ENCODE data around the gene ADH7.

The ADH7 gene

DNA sequence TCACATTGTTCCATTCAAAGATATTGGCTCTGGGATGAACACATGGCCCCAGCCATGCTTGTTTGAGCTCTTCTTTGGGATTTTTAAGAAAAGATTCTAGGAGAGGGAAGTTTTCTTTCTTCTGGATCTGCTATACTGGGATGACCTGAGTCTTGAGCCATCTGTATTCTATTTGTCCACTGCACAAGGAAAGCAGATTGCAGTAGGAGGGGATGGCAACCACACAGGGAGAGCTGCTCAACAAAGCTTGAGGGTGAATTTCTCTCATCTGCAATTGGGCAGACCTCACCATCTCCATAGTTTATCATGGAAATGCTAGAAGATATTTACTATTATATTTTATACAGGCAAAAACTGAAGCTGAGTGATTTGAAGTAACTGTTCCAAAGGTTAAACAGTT is 34.3 kb downstream of the ADH7 start:
- no peak for DNase-seq (ENCODE audit: low read depth)
- no peak for TF ChIP-seq POLR2A (IDR thresholded peaks at IDR 0.05; ENCODE audit: extremely low read depth, insufficient read length)
- H3K4me3 ChIP-seq (ENCODE audit: low read depth, low read length) = no peak overlapping the region

- no peak for TF ChIP-seq POLR2A (IDR thresholded peaks at IDR 0.05; ENCODE audit: extremely low read depth, insufficient read length)
- no peak for DNase-seq (ENCODE audit: low read depth)
- H3K4me3 ChIP-seq (ENCODE audit: low read depth, low read length) = no peak overlapping the region
Observed at GRCh38 chr4:99399017-99399416, 36.1 kb downstream of the ADH7 start.

DNA sequence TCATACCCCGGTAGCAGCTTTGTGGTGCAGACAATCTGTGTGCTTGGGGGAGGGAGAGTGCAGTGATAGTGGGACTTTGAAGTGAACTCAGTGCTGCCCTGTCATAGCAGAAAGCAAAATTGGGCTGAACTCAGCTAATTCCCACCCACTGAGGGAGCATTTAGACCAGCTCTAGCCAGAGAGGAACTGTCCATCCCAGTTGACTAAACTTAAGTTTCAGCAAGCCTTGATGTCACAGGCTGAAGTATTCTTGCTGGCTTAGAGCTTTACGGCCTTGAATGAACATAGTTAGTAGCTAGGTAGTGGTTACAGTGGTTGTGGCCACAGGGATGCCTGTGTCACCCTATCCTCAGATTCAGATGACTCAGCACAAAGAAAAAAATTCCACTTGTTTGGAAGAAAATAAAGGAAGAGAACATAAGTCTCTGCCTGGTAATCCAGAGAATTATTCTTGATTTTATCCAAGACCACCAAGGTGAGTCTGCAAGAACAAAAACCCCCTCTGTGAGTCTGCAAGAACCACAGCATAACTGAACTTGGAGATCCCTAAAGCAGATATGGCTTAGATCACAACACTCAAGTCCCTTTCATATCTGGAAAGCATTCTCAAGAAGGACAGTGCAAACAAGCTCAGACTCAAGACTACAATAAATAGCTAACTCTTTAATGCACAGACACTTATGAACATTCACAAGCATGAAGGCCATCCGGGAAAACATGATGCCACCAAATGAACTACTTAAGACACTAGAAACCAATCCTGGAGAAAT is 39.4 kb downstream of the ADH7 start:
- no peak overlapping the region for H3K4me3 ChIP-seq (ENCODE audit: low read depth, low read length)
- no peak for TF ChIP-seq MYC (IDR thresholded peaks at IDR 0.05; ENCODE audit: low read depth, low read length)
- TF ChIP-seq, protein P1, sequence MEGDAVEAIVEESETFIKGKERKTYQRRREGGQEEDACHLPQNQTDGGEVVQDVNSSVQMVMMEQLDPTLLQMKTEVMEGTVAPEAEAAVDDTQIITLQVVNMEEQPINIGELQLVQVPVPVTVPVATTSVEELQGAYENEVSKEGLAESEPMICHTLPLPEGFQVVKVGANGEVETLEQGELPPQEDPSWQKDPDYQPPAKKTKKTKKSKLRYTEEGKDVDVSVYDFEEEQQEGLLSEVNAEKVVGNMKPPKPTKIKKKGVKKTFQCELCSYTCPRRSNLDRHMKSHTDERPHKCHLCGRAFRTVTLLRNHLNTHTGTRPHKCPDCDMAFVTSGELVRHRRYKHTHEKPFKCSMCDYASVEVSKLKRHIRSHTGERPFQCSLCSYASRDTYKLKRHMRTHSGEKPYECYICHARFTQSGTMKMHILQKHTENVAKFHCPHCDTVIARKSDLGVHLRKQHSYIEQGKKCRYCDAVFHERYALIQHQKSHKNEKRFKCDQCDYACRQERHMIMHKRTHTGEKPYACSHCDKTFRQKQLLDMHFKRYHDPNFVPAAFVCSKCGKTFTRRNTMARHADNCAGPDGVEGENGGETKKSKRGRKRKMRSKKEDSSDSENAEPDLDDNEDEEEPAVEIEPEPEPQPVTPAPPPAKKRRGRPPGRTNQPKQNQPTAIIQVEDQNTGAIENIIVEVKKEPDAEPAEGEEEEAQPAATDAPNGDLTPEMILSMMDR (IDR thresholded peaks at IDR 0.05; ENCODE audit: low read depth, low read length) = no peak
- TF ChIP-seq POLR2A (IDR thresholded peaks at IDR 0.05; ENCODE audit: extremely low read depth, insufficient read length) = no peak
- TF ChIP-seq, protein P2, sequence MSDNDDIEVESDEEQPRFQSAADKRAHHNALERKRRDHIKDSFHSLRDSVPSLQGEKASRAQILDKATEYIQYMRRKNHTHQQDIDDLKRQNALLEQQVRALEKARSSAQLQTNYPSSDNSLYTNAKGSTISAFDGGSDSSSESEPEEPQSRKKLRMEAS (IDR thresholded peaks at IDR 0.05; ENCODE audit: low read depth, low read length) = no peak
- DNase-seq (ENCODE audit: low read depth) = no peak

DNA sequence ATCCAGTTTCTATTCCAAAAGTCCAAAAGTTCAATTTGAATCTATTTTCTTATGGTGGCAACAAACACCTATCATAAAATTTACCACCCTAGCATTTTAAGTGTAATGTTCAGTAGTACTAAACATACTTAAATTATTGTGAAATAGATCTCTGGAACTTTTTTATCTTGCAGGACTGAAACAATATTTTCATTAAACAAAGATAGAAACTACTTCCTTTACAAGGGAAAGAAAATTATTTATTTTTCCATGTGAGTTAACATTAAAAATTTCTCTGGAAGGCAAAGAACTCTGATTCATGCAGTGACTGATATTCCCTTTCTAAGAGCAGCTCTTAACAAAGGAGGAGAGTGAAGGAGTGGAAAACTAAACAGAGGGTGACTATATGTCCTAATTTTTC is 40.2 kb downstream of the ADH7 start:
- DNase-seq (ENCODE audit: low read depth) = no peak
- TF ChIP-seq, protein P1 (IDR thresholded peaks at IDR 0.05; ENCODE audit: low read depth, low read length) = no peak
- TF ChIP-seq, protein P2 (IDR thresholded peaks at IDR 0.05; ENCODE audit: low read depth, low read length) = no peak
- TF ChIP-seq MYC (IDR thresholded peaks at IDR 0.05; ENCODE audit: low read depth, low read length) (no peak), POLR2A (IDR thresholded peaks at IDR 0.05; ENCODE audit: extremely low read depth, insufficient read length) (no peak)
- no peak overlapping the region for H3K4me3 ChIP-seq (ENCODE audit: low read depth, low read length)

- TF ChIP-seq POLR2A (IDR thresholded peaks at IDR 0.05; ENCODE audit: extremely low read depth, insufficient read length) = no peak
- TF ChIP-seq, protein P2 (IDR thresholded peaks at IDR 0.05; ENCODE audit: low read depth, low read length) = no peak
- no peak for TF ChIP-seq MYC (IDR thresholded peaks at IDR 0.05; ENCODE audit: low read depth, low read length)
- TF ChIP-seq, protein P1 (IDR thresholded peaks at IDR 0.05; ENCODE audit: low read depth, low read length) = no peak
- no peak overlapping the region for H3K4me3 ChIP-seq (ENCODE audit: low read depth, low read length)
- DNase-seq (ENCODE audit: low read depth) = no peak
Observed at GRCh38 chr4:99390055-99390454, 45.1 kb downstream of the ADH7 start.

DNA sequence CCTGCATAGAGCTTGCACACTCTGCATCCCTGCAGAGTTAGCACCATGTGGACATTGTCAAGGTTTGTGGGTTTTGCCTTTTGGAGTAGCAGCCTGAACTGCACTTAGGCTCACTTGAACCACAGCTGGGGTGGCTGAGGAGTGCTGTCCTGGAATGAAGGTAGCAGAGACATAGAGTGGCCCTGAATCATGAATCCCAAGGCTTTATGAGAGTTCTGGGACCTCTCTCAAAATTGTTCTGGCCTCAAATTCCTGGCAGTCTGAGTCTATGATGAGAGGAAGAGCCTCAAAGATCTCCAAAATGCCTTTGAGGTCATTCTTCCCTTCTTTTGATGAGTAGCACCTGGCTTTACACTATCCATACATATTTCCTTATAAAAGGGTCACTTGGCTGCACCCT is 45.5 kb downstream of the ADH7 start:
- no peak for DNase-seq (ENCODE audit: low read depth)
- TF ChIP-seq, protein P2 (IDR thresholded peaks at IDR 0.05; ENCODE audit: low read depth, low read length) = no peak
- TF ChIP-seq MYC (IDR thresholded peaks at IDR 0.05; ENCODE audit: low read depth, low read length) = no peak
- TF ChIP-seq POLR2A (IDR thresholded peaks at IDR 0.05; ENCODE audit: extremely low read depth, insufficient read length) = no peak
- TF ChIP-seq, protein P1 (IDR thresholded peaks at IDR 0.05; ENCODE audit: low read depth, low read length) = no peak
- H3K4me3 ChIP-seq (ENCODE audit: low read depth, low read length) = no peak overlapping the region

Data from NB4 (cell line).